H1 (cell line): ENCODE data around the gene ESRRB. TPM values are rescaled to one million over a fixed set of nuclear protein-coding genes. Genes with fewer than 3 reads are reported as not detected.

Source experiments
- CTCF ChIA-PET: fragments of 300-600 bp; sonication (Branson Sonifier 250); formaldehyde crosslinking; loops from one replicate; lab custom pipeline; 2021; ENCODE audit not compliant: partially characterized antibody; lab: Charles Lee
- POLR2A ChIA-PET: fragments of 300-600 bp; sonication (Branson Sonifier 250); formaldehyde crosslinking; loops from one replicate; lab custom pipeline; 2021; ENCODE audit warnings: inconsistent platforms; ENCODE audit not compliant: partially characterized antibody; lab: Charles Lee
- DNase-seq, 2 experiments: peaks; one replicate each; pipeline versions ENCODE4 v3.0.0 to v3.0.0-alpha.2; 2010 to 2022; ENCODE audit warnings: low spot score in 2 of 2, low read depth in 1 of 2, mixed read lengths in 1 of 2
- FAIRE-seq: peaks from 2 replicates; lab custom pipeline; 2011; peaks lifted over from hg19 to GRCh38; lab: Jason Lieb, UNC
- H2AFZ ChIP-seq: 2 replicates; pipeline ENCODE4 v1.8.1; 2012; ENCODE audit warnings: low read length, inconsistent platforms
- H2AK5ac ChIP-seq: 2 replicates; pipeline ENCODE4 v1.6.1; 2013; ENCODE audit warnings: low read depth, low read length
- H2BK120ac ChIP-seq: replicated peaks from 2 replicates; pipeline ENCODE3; 2013; ENCODE audit warnings: low read depth, low read length, inconsistent platforms
- H2BK12ac ChIP-seq: 2 replicates; pipeline ENCODE4 v1.6.1; 2013; ENCODE audit warnings: low read depth, low read length
- H2BK15ac ChIP-seq: 2 replicates; pipeline ENCODE4 v1.6.1; 2013; ENCODE audit warnings: low read length
- H2BK20ac ChIP-seq: 2 replicates; pipeline ENCODE4 v1.6.1; 2013; ENCODE audit warnings: low read length
- H2BK5ac ChIP-seq: 2 replicates; pipeline ENCODE4 v1.6.1; 2013; ENCODE audit warnings: low read depth, low read length
- H3K14ac ChIP-seq: 2 replicates; pipeline ENCODE4 v1.6.1; 2013; ENCODE audit warnings: inconsistent platforms; ENCODE audit not compliant: insufficient read length
- H3K18ac ChIP-seq: 2 replicates; pipeline ENCODE4 v1.6.1; 2013; ENCODE audit warnings: low read length; ENCODE audit errors: extremely low read depth
- H3K23ac ChIP-seq: 2 replicates; pipeline ENCODE4 v1.6.1; 2013; ENCODE audit warnings: inconsistent platforms; ENCODE audit not compliant: insufficient read length
- H3K23me2 ChIP-seq: 2 replicates; pipeline ENCODE4 v1.6.1; 2013; ENCODE audit warnings: low read depth, low read length
- H3K27ac ChIP-seq: 2 replicates; pipeline ENCODE4 v1.6.1; 2011; ENCODE audit warnings: low read depth, low read length, inconsistent platforms
- H3K27me3 ChIP-seq, 4 experiments: replicated peaks in 1 of 4; 1 replicate in 1 of 4; 2 replicates in 3 of 4; pipeline versions ENCODE4 v1.6.1 to v1.8.1; 2011 to 2013; ENCODE audit warnings: low read length in 3 of 4, mild to moderate bottlenecking in 3 of 4, inconsistent platforms in 2 of 4, mixed read lengths in 2 of 4, moderate library complexity in 1 of 4; ENCODE audit not compliant: control insufficient read depth in 3 of 4, insufficient read depth in 3 of 4; ENCODE audit errors: extremely low read depth in 1 of 4
- H3K36me3 ChIP-seq, 4 experiments: 2 replicates each; pipeline versions ENCODE4 v1.6.1 to v1.8.1; 2011 to 2013; ENCODE audit warnings: mild to moderate bottlenecking in 4 of 4, low read length in 3 of 4, moderate library complexity in 2 of 4, control low read depth in 1 of 4, inconsistent platforms in 1 of 4; ENCODE audit not compliant: insufficient read depth in 4 of 4, control insufficient read depth in 2 of 4
- H3K4ac ChIP-seq: replicated peaks from 2 replicates; pipeline ENCODE3; 2013; ENCODE audit warnings: low read length, low read depth, mixed read lengths, inconsistent platforms; ENCODE audit not compliant: insufficient read length
- H3K4me1 ChIP-seq, 4 experiments: replicated peaks in 1 of 4; 1 replicate in 1 of 4; 2 replicates in 3 of 4; pipeline versions ENCODE4 v1.6.1 to v1.8.1; 2011 to 2013; ENCODE audit warnings: low read length in 3 of 4, inconsistent platforms in 2 of 4, mixed read lengths in 1 of 4; ENCODE audit not compliant: insufficient read depth in 4 of 4, control insufficient read depth in 3 of 4
- H3K4me2 ChIP-seq, 2 experiments: 2 replicates each; pipeline versions ENCODE4 v1.6.1 to v1.8.1; 2011 to 2013; ENCODE audit warnings: low read depth in 2 of 2, low read length in 2 of 2, control low read depth in 1 of 2, inconsistent platforms in 1 of 2, mild to moderate bottlenecking in 1 of 2; ENCODE audit not compliant: insufficient read depth in 1 of 2
- H3K4me3 ChIP-seq, 4 experiments: fragments of 200-600, 300-600 bp in 1 of 4; sonication (generic), shearing (Covaris generic), sonication (Bioruptor Twin) in 1 of 4; 2 replicates each; pipeline versions ENCODE4 v1.5.1 to v1.8.1; 2011 to 2016; ENCODE audit warnings: low read length in 4 of 4, low read depth in 3 of 4, control low read depth in 2 of 4, inconsistent platforms in 2 of 4, mild to moderate bottlenecking in 2 of 4, mixed read lengths in 1 of 4, moderate library complexity in 1 of 4; ENCODE audit not compliant: insufficient read depth in 2 of 4; ENCODE audit errors: extremely low read depth in 1 of 4
- H3K56ac ChIP-seq: replicated peaks from 2 replicates; pipeline ENCODE3; 2013; ENCODE audit warnings: low read depth, mild to moderate bottlenecking, mixed read lengths, low read length, inconsistent platforms; ENCODE audit not compliant: insufficient read length
- H3K79me1 ChIP-seq: 2 replicates; pipeline ENCODE4 v1.6.1; 2013; ENCODE audit warnings: low read depth, low read length, control low read depth
- H3K79me2 ChIP-seq, 2 experiments: 2 replicates each; pipeline versions ENCODE4 v1.6.1 to v1.8.1; 2012 to 2013; ENCODE audit warnings: low read length in 2 of 2, mild to moderate bottlenecking in 2 of 2, inconsistent platforms in 1 of 2; ENCODE audit not compliant: insufficient read depth in 2 of 2, control insufficient read depth in 1 of 2
- H3K9ac ChIP-seq, 4 experiments: replicated peaks in 1 of 4; 1 replicate in 1 of 4; 2 replicates in 3 of 4; pipeline versions ENCODE4 v1.6.1 to v1.8.1; 2011 to 2013; ENCODE audit warnings: low read depth in 3 of 4, low read length in 3 of 4, control low read depth in 2 of 4, mild to moderate bottlenecking in 2 of 4, moderate library complexity in 2 of 4, inconsistent platforms in 1 of 4; ENCODE audit errors: extremely low read depth in 1 of 4
- H3K9me3 ChIP-seq, 2 experiments: 2 replicates each; pipeline versions ENCODE4 v1.6.1 to v1.8.1; 2012 to 2013; ENCODE audit warnings: mild to moderate bottlenecking in 2 of 2, moderate library complexity in 2 of 2, control low read depth in 1 of 2, inconsistent platforms in 1 of 2, low read depth in 1 of 2, low read length in 1 of 2, mixed read lengths in 1 of 2; ENCODE audit not compliant: insufficient read depth in 2 of 2
- H4K20me1 ChIP-seq, 2 experiments: replicated peaks in 1 of 2; 2 replicates each; pipeline versions ENCODE3 to v1.8.1; 2011 to 2013; ENCODE audit warnings: inconsistent platforms in 2 of 2, low read length in 2 of 2, mild to moderate bottlenecking in 1 of 2; ENCODE audit not compliant: insufficient read depth in 2 of 2, control insufficient read depth in 1 of 2
- H4K5ac ChIP-seq: 2 replicates; pipeline ENCODE4 v1.6.1; 2013; ENCODE audit warnings: low read length, low read depth, mixed read lengths, inconsistent platforms; ENCODE audit not compliant: insufficient read length
- H4K8ac ChIP-seq: 2 replicates; pipeline ENCODE4 v1.8.0; 2013; ENCODE audit warnings: mild to moderate bottlenecking, moderate library complexity, low read length, inconsistent platforms; ENCODE audit not compliant: insufficient read depth; ENCODE audit errors: extremely low read depth
- H4K91ac ChIP-seq: replicated peaks from 2 replicates; pipeline ENCODE3; 2013; ENCODE audit warnings: low read length, mixed read lengths, inconsistent platforms; ENCODE audit not compliant: insufficient read length
- ATF3 ChIP-seq: IDR thresholded peaks from 2 replicates; pipeline ENCODE4 v1.6.1; 2011; ENCODE audit warnings: low read depth, mild to moderate bottlenecking, low read length; ENCODE audit not compliant: insufficient read depth
- CBX5 ChIP-seq: fragments of 300-800, 300-1000 bp; sonication (generic); IDR thresholded peaks from 2 replicates; pipeline ENCODE4 v1.7.1; 2016; ENCODE audit warnings: antibody characterized with exemption, low read length, low read depth
- CEBPB ChIP-seq: IDR thresholded peaks from 2 replicates; pipeline ENCODE4 v1.6.1; 2012; ENCODE audit warnings: low read depth, low read length
- CTCF ChIP-seq, 3 experiments: IDR thresholded peaks; 1 replicate in 2 of 3; 2 replicates in 1 of 3; pipeline versions ENCODE4 v1.5.1 to v1.6.1; 2011; ENCODE audit warnings: low read length in 3 of 3, mild to moderate bottlenecking in 3 of 3, inconsistent platforms in 2 of 3, low read depth in 1 of 3, moderate library complexity in 1 of 3; ENCODE audit not compliant: insufficient read depth in 1 of 3; ENCODE audit errors: control extremely low read depth in 1 of 3
- NRF1 ChIP-seq: IDR thresholded peaks from 2 replicates; pipeline ENCODE4 v1.6.1; 2011; ENCODE audit warnings: mild to moderate bottlenecking, low read depth, low read length, improper control_type of control experiment
- SIN3A ChIP-seq, 2 experiments: IDR thresholded peaks in 1 of 2; conservative IDR thresholded peaks in 1 of 2; 2 replicates each; pipeline ENCODE4 v1.6.1; 2011 to 2012; ENCODE audit warnings: low read length in 2 of 2, improper control_type of control experiment in 1 of 2, low read depth in 1 of 2, mild to moderate bottlenecking in 1 of 2
- TEAD4 ChIP-seq: IDR thresholded peaks from 2 replicates; pipeline ENCODE4 v1.6.1; 2012; ENCODE audit warnings: low read depth, low read length, inconsistent platforms, mixed read lengths
- ZNF274 ChIP-seq: IDR thresholded peaks from 2 replicates; pipeline ENCODE4 v1.7.0; 2012; ENCODE audit warnings: low read length, borderline replicate concordance; ENCODE audit errors: extremely low read depth
- WGBS, 2 experiments: shearing (Covaris generic) in 1 of 2; methylation state at CpG; one replicate each; pipeline versions ENCODE4 v1.1.6 to v1.1.7; 2013 to 2015; ENCODE audit warnings: low lambda C conversion rate in 2 of 2, mixed read lengths in 2 of 2, inconsistent platforms in 1 of 2, low coverage in 1 of 2, missing lambda C conversion rate in 1 of 2; ENCODE audit not compliant: insufficient replicate concordance in 2 of 2, insufficient coverage in 1 of 2, insufficient read length in 1 of 2; ENCODE audit errors: extremely low coverage in 1 of 2, missing lambda C conversion rate in 1 of 2; 5-methylcytosine and 5-hydroxymethylcytosine counted together
- polyA plus RNA-seq, 7 experiments: library from polyadenylated mRNA; depleted of rRNA in 3 of 7; stranded (reverse) in 5 of 7; unstranded in 2 of 7; fragments of >200 nt in 5 of 7; fragments of 200-250 nt in 2 of 7; gene quantifications; 1 replicate in 5 of 7; 2 replicates in 1 of 7; 4 replicates in 1 of 7; pipeline versions ENCODE4 v1.2.1 to v1.2.3, GENCODE V29; 2011 to 2013; ENCODE audit warnings: missing spikeins in 2 of 7, mixed read lengths in 2 of 7
- total RNA-seq: library from RNA; stranded (reverse); fragmentation: NEBNext Ultra II Directional; extraction: Animal tissue kit (Norgen Biotek cat#: 25700); gene quantifications from 2 replicates; pipeline ENCODE4 v1.2.1, GENCODE V29; 2021

ESRRB gene
- total and polyA plus RNA-seq, 2 of the 8 experiments (the other 6 are each of a cell fraction or from before 2014, with no cell fraction given) = 0.29 to 0.45 TPM

- Histone ChIP-seq H4K20me1 (no peaks in the 10 kb centered on the region), H3K4me1 (peaks cover 7 to 22% (median 14%) of the 10 kb centered on the region in 4 experiments), H2BK15ac (peak overlapping the region; percentile 75), H3K79me2 (no peaks in the 10 kb centered on the region; a peak in 1 of 4 replicates), H3K4ac (peak overlapping the region; percentile 16), H3K79me1 (no peaks in the 10 kb centered on the region), H3K18ac (no peak overlapping the region; the same call in 1 of the 2 replicates), H2BK5ac (no peak overlapping the region), H4K5ac (no peak overlapping the region), H2BK12ac (peak overlapping the region; percentile 40; the same call in 1 of the 2 replicates), H2AFZ (no peak overlapping the region), H3K14ac (no peak overlapping the region), H3K23ac (no peak overlapping the region), H3K36me3 (no peaks in the 10 kb centered on the region), H2BK20ac (peak overlapping the region; percentile 82; the same call in 1 of the 2 replicates), H3K9me3 (no peaks in the 10 kb centered on the region), H3K4me2 (peak overlapping the region; percentile 85 to 92), H3K23me2 (peaks cover 5% of the 10 kb centered on the region; the same call in 1 of the 2 replicates), H4K91ac (peak overlapping the region; percentile 30), H4K8ac (no peak overlapping the region), H3K56ac (no peak overlapping the region), H3K9ac (no peak overlapping the region), H2AK5ac (no peak overlapping the region; the same call in 1 of the 2 replicates), H2BK120ac (no peak overlapping the region), H3K27me3 (peaks cover 0 to 7% (median 1%) of the 10 kb centered on the region in 4 experiments; a peak in 4 of 7 replicates), H3K4me3 (peak overlapping the region in 1 of 4 experiments; percentile 57; a peak in 3 of 8 replicates), H3K27ac (no peak overlapping the region)
- POLR2A ChIA-PET = interaction anchor here (0.7 to 2.1 kb wide), 7 partner anchors 9 to 37 kb away, joined by 3 to 6 read pairs (median 3); no protein-coding TSS in a partner anchor
- DNase-seq (no peak), FAIRE-seq (no peak)
- 89% methylated on average over 6 of the region's 8 CpGs; no CpG with 5 or more reads in 1 of the 2 experiments for WGBS, 2 experiments
- CTCF ChIA-PET = interaction anchor here (1.0 to 3.0 kb wide), 4 partner anchors 10 to 44 kb away, joined by 3 to 10 read pairs (median 6); no protein-coding TSS in a partner anchor
- TF ChIP-seq CTCF (IDR thresholded peaks at IDR 0.05; ENCODE audit: control extremely low read depth in 1 of 3, insufficient read depth in 1 of 3, low read depth in 1 of 3, low read length in 3 of 3) = no peak
- TF ChIP-seq SIN3A (conservative IDR thresholded peaks at IDR 0.05 in 1 of 2, IDR thresholded peaks at IDR 0.05 in 1 of 2; ENCODE audit: low read depth in 1 of 2, low read length in 2 of 2) = no peak
- TF ChIP-seq TEAD4 = no peak
- no peak for TF ChIP-seq NRF1
- TF ChIP-seq ZNF274 = no peak
- TF ChIP-seq ATF3 = no peak
- TF ChIP-seq CBX5 = no peak
- TF ChIP-seq CEBPB = no peak
Measured at GRCh38 chr14:76328457-76329137, 47.3 kb upstream of the ESRRB start.
